Inflammatory macrophage (primary cell): ENCODE measurements around the gene ARMH1.

Source experiments
- DNase-seq, 2 donors: peaks; one replicate each; pipeline ENCODE4 v3.0.0-alpha.2; 2020 to 2022

The ARMH1 gene

GRCh38 chr1:44670751-44671640 is 3.5 kb upstream of the ARMH1 start:
- DNase-seq, result no peak

- DNase-seq, result peak; percentile 94 to 95
These were observed 2.1 kb upstream of the ARMH1 start for GRCh38 chr1:44672254-44672955.

- DNase-seq, result no peak
These were observed 1.4 kb upstream of the ARMH1 start for GRCh38 chr1:44672961-44673674.

GRCh38 chr1:44673675-44674112 is 820 bp upstream of the ARMH1 start:
- no peak for DNase-seq

- DNase-seq, result no peak
These were observed 672 bp downstream of the ARMH1 start for GRCh38 chr1:44675186-44675585.

GRCh38 chr1:44676484-44677200 is 2.1 kb downstream of the ARMH1 start:
- peak; percentile 91 to 94 for DNase-seq

- peak; percentile 77 to 81 for DNase-seq
These were observed 2.8 kb downstream of the ARMH1 start for GRCh38 chr1:44677201-44677766.

GRCh38 chr1:44678120-44678519 is 3.6 kb downstream of the ARMH1 start:
- DNase-seq, result no peak

- no peak for DNase-seq
These were observed 4.1 kb downstream of the ARMH1 start for GRCh38 chr1:44678626-44679025.

GRCh38 chr1:44679468-44679867 is 5.0 kb downstream of the ARMH1 start:
- no peak for DNase-seq

- DNase-seq, result no peak
These were observed 7.7 kb downstream of the ARMH1 start for GRCh38 chr1:44681905-44682882.

- peak in 1 of 2 donors; percentile 37 for DNase-seq
These were observed 8.4 kb downstream of the ARMH1 start for GRCh38 chr1:44682883-44683265.

GRCh38 chr1:44684525-44684924 is 10.0 kb downstream of the ARMH1 start:
- DNase-seq, result peak; percentile 21 to 32

- no peak for DNase-seq
These were observed 10.7 kb downstream of the ARMH1 start for GRCh38 chr1:44685218-44685617.

- DNase-seq, result no peak
These were observed 11.4 kb downstream of the ARMH1 start for GRCh38 chr1:44685881-44686280.

GRCh38 chr1:44688760-44689446 is 14.4 kb downstream of the ARMH1 start:
- no peak for DNase-seq

GRCh38 chr1:44689447-44689765 is 14.9 kb downstream of the ARMH1 start:
- no peak for DNase-seq

- DNase-seq, result peak in 1 of 2 donors; percentile 31
These were observed 18.6 kb downstream of the ARMH1 start for GRCh38 chr1:44693159-44693558.

- peak; percentile 23 to 37 for DNase-seq
These were observed 19.4 kb downstream of the ARMH1 start for GRCh38 chr1:44693900-44694299.

GRCh38 chr1:44694863-44695478 is 20.5 kb downstream of the ARMH1 start:
- no peak for DNase-seq
